ENCODE data around the gene DNAJC8.

The DNAJC8 gene

GRCh38 chr1:28244549-28245251 is 11.9 kb upstream of the DNAJC8 start:
- Histone ChIP-seq H4K20me1 (ENCODE audit: control insufficient read depth, insufficient read depth, low read depth, low read length) (no peaks in the 10 kb centered on the region), H3K27ac (ENCODE audit: low read depth, low read length) (peak overlapping the region; percentile 98), H3K4me1 (ENCODE audit: control insufficient read depth, low read length) (peaks cover 82% of the 10 kb centered on the region), H3K9me3 (ENCODE audit: control insufficient read depth, insufficient read depth, low read length) (no peaks in the 10 kb centered on the region), H3K27me3 (ENCODE audit: control insufficient read depth, low read length) (no peaks in the 10 kb centered on the region), H3K36me3 (ENCODE audit: control insufficient read depth, low read length) (peaks cover 30% of the 10 kb centered on the region), H3K4me3 (ENCODE audit: low read length) (peak overlapping the region; percentile 89), H3K79me2 (ENCODE audit: control insufficient read depth, low read length) (peaks cover 32% of the 10 kb centered on the region), H3K9me2 (replicated peaks; ENCODE audit: control insufficient read depth, low read length) (no peaks in the 10 kb centered on the region), H3K4me2 (ENCODE audit: low read length) (peak overlapping the region; percentile 88), H3F3A (ENCODE audit: control insufficient read depth, insufficient read depth) (peaks cover 65% of the 10 kb centered on the region)
- TF ChIP-seq CTCF (IDR thresholded peaks at IDR 0.05; ENCODE audit: low read depth, low read length, poor library complexity, severe bottlenecking) (no peak), EZH2phosphoT487 (IDR thresholded peaks at IDR 0.05; ENCODE audit: borderline replicate concordance, low read length) (no peak)

- H3K4me1 ChIP-seq (ENCODE audit: control insufficient read depth, low read length) = peaks cover 82% of the 10 kb centered on the region
Measured at GRCh38 chr1:28243685-28244311, 11.0 kb upstream of the DNAJC8 start.

GRCh38 chr1:28241638-28242241 is 8.9 kb upstream of the DNAJC8 start:
- Histone ChIP-seq H3K9me2 (replicated peaks; ENCODE audit: control insufficient read depth, low read length) (no peaks in the 10 kb centered on the region), H3K36me3 (ENCODE audit: control insufficient read depth, low read length) (peaks cover 56% of the 10 kb centered on the region), H3K79me2 (ENCODE audit: control insufficient read depth, low read length) (peaks cover 47% of the 10 kb centered on the region), H3K27me3 (ENCODE audit: control insufficient read depth, low read length) (no peaks in the 10 kb centered on the region), H3K27ac (ENCODE audit: low read depth, low read length) (peak overlapping the region; percentile 29; the same call in 1 of the 2 replicates), H3K4me3 (ENCODE audit: low read length) (no peak overlapping the region), H3K9me3 (ENCODE audit: control insufficient read depth, insufficient read depth, low read length) (no peaks in the 10 kb centered on the region), H3K4me1 (ENCODE audit: control insufficient read depth, low read length) (peaks cover 87% of the 10 kb centered on the region), H3F3A (ENCODE audit: control insufficient read depth, insufficient read depth) (peaks cover 72% of the 10 kb centered on the region), H3K4me2 (ENCODE audit: low read length) (peak overlapping the region; percentile 34), H4K20me1 (ENCODE audit: control insufficient read depth, insufficient read depth, low read depth, low read length) (no peaks in the 10 kb centered on the region; the same call in 1 of the 2 replicates)
- TF ChIP-seq EZH2phosphoT487 (IDR thresholded peaks at IDR 0.05; ENCODE audit: borderline replicate concordance, low read length) (no peak), CTCF (IDR thresholded peaks at IDR 0.05; ENCODE audit: low read depth, low read length, poor library complexity, severe bottlenecking) (no peak)

More at GRCh38 chr1:28243685-28244311, 11.0 kb upstream of the DNAJC8 start:
- H3K27ac ChIP-seq (ENCODE audit: low read depth, low read length) = peak overlapping the region; percentile 98
- no peaks in the 10 kb centered on the region for H3K9me3 ChIP-seq (ENCODE audit: control insufficient read depth, insufficient read depth, low read length)
- no peaks in the 10 kb centered on the region for H3K9me2 ChIP-seq (replicated peaks; ENCODE audit: control insufficient read depth, low read length)
- H3K4me2 ChIP-seq (ENCODE audit: low read length) = peak overlapping the region; percentile 88
- no peaks in the 10 kb centered on the region for H3K27me3 ChIP-seq (ENCODE audit: control insufficient read depth, low read length)
- peak overlapping the region; percentile 89 for H3K4me3 ChIP-seq (ENCODE audit: low read length)
- H3K36me3 ChIP-seq (ENCODE audit: control insufficient read depth, low read length) = peaks cover 38% of the 10 kb centered on the region
- TF ChIP-seq EZH2phosphoT487 (IDR thresholded peaks at IDR 0.05; ENCODE audit: borderline replicate concordance, low read length) = no peak
- no peak for TF ChIP-seq CTCF (IDR thresholded peaks at IDR 0.05; ENCODE audit: low read depth, low read length, poor library complexity, severe bottlenecking)
- H4K20me1 ChIP-seq (ENCODE audit: control insufficient read depth, insufficient read depth, low read depth, low read length) = no peaks in the 10 kb centered on the region
- H3F3A ChIP-seq (ENCODE audit: control insufficient read depth, insufficient read depth) = peaks cover 69% of the 10 kb centered on the region
- H3K79me2 ChIP-seq (ENCODE audit: control insufficient read depth, low read length) = peaks cover 32% of the 10 kb centered on the region

Measured in DOHH2 (cell line).